SU-DHL-6 (cell line): ENCODE results near the gene MEDAG.

Experiments
- CTCF ChIP-seq: fragments of 200-600 bp; sonication (generic); IDR thresholded peaks from one replicate; pipeline ENCODE4 v1.5.1; 2017; ENCODE audit warnings: antibody characterized with exemption, mild to moderate bottlenecking, low read length, moderate library complexity; ENCODE audit not compliant: insufficient read depth, poor library complexity, severe bottlenecking
- EZH2phosphoT487 ChIP-seq: fragments of 200-600 bp; sonication (generic), shearing (Covaris generic); conservative IDR thresholded peaks from 2 replicates; pipeline ENCODE4 v1.6.1; 2018; ENCODE audit warnings: mild to moderate bottlenecking, antibody characterized with exemption, low read length, moderate library complexity, mixed read lengths

GRCh38 chr13:30866677-30867076 lies 39.4 kb upstream of the MEDAG start:
- TF ChIP-seq CTCF (no peak), EZH2phosphoT487 (no peak)
